DMS153 (cell line): ENCODE measurements around the gene GPAM.
"Not testable (repeated sequence)": the region's sequence is repeated elsewhere in the genome, so short reads cannot be mapped to it uniquely, and the experiment has no call there.

Experiments
- DNase-seq: peaks from one replicate; lab custom pipeline; 2025; lab: John Stamatoyannopoulos, UW

Gene GPAM

GRCh38 chr10:112215342-112215774 lies 31.8 kb upstream of the GPAM start:
- DNase-seq: no peak

- DNase-seq: no peak
These were observed 30.8 kb upstream of the GPAM start for GRCh38 chr10:112214298-112214926.

GRCh38 chr10:112213836-112214235 lies 30.3 kb upstream of the GPAM start:
- DNase-seq: no peak

GRCh38 chr10:112213098-112213823 lies 29.7 kb upstream of the GPAM start:
- DNase-seq: no peak

- no peak for DNase-seq
These were observed 27.1 kb upstream of the GPAM start for GRCh38 chr10:112210666-112211065.

- DNase-seq: no peak
These were observed 26.1 kb upstream of the GPAM start for GRCh38 chr10:112209684-112210131.

GRCh38 chr10:112208997-112209396 lies 25.4 kb upstream of the GPAM start:
- no peak for DNase-seq

GRCh38 chr10:112208292-112208691 lies 24.7 kb upstream of the GPAM start:
- DNase-seq: no peak

- DNase-seq: no peak
These were observed 19.9 kb upstream of the GPAM start for GRCh38 chr10:112203328-112204076.

- no peak for DNase-seq
These were observed 19.1 kb upstream of the GPAM start for GRCh38 chr10:112202561-112203241.

- no peak for DNase-seq
These were observed 18.5 kb upstream of the GPAM start for GRCh38 chr10:112202076-112202475.

GRCh38 chr10:112201334-112201733 lies 17.8 kb upstream of the GPAM start:
- no peak for DNase-seq

GRCh38 chr10:112200259-112200658 lies 16.7 kb upstream of the GPAM start:
- not testable (repeated sequence) for DNase-seq

GRCh38 chr10:112197662-112198061 lies 14.1 kb upstream of the GPAM start:
- not testable (repeated sequence) for DNase-seq

- no peak for DNase-seq
These were observed 11.7 kb upstream of the GPAM start for GRCh38 chr10:112195224-112195623.

- no peak for DNase-seq
These were observed 8.2 kb upstream of the GPAM start for GRCh38 chr10:112191791-112192190.

- DNase-seq: no peak
These were observed 7.6 kb upstream of the GPAM start for GRCh38 chr10:112191041-112191590.

GRCh38 chr10:112189465-112189864 lies 5.9 kb upstream of the GPAM start:
- no peak for DNase-seq

GRCh38 chr10:112187527-112187926 lies 4.0 kb upstream of the GPAM start:
- DNase-seq: no peak

GRCh38 chr10:112185959-112186358 lies 2.4 kb upstream of the GPAM start:
- no peak for DNase-seq

- DNase-seq: no peak
These were observed 814 bp upstream of the GPAM start for GRCh38 chr10:112184379-112184778.

GRCh38 chr10:112184052-112184371 lies 447 bp upstream of the GPAM start:
- DNase-seq: no peak
